ENCODE data around the gene FKBP6. TPM values are rescaled to one million over a fixed set of nuclear protein-coding genes. Genes with fewer than 3 reads are reported as not detected.
"Not testable (repeated sequence)": the region's sequence is repeated elsewhere in the genome, so short reads cannot be mapped to it uniquely, and the experiment has no call there.

Gene FKBP6
- total and polyA plus RNA-seq, 3 donors from 2014 or later, result 45.4 to 148 (median 60.9) TPM

DNA sequence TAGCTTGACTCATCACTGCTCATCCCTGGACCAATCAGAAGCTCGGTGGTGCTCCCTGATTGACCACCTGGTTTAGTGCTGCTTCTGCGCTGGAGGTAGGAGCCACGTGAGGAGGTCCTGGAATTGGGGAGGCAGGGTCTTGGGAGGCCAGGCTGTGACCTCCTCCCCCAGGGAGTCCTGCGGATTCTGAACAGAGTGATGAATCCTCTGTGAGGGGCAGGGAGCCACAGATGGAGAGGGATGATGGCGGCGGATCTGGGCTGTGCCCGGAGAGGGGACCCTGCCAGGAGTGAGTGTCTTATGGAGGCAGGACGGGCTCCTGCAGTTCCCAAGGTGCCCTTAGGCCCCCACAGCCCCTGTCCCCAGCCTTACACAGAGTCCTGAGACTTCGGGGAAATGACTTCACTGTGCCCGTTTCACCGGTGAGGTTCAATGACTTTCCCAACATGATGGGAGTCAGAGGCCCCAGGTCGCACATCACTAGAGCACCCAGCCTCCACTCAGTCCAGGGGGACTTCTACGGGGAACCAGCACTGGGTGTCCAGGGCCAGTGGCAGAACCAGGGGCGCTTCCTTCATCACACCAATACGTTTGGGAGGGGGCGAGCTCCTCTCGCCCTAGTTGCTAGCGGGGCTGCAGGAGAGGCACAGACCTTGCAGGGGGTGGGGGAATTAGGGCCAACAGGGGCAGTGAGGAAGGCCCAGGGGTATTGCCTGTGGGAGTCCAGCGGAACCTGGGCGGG, 48.9 kb downstream of the FKBP6 start:
- H3K9me3 ChIP-seq, result no peaks in the 10 kb centered on the region
- 59 to 85% methylated on average over 10 to 20 of the region's 20 CpGs for WGBS, 2 donors

DNA sequence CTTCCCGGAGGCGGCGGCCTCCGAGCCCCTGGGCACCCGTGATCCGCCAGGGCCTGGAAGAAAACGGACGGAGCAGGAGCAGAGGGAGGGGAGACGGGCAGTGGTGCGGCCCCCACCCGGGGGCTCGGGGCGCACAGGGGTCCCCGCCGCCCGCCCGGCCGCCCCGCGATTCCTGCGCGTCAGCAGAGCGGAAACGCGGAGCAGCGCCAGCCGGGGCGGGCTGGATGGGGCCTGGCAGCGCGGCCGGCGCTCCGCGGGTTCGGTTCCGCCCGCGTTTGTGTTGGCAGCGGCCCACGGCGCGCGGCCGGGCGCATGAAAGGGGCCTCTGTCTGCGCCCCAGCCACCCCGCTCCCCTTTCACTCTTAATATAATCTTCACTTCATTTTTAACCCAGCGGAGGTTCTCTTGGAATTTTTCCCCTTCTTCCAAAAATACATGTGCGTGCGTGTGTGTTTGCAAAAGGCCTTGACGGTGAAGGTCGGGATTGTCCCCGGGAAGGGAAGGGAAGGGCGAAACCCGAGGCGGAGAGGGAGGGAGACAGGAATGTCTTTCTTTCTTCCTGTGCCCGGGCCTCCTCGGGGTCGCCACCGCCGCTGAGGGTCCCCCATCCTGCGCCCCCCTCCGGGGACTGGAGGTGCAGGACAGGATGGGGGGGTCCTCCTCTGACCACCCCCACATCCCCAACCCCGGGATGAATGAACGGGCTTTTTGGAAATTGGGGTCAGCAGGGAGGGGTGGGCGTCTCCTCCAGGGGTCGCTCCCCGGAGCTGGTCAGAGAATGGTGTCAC, 49.6 kb downstream of the FKBP6 start:
- DNase-seq; H3K9me3 ChIP-seq; H3K27ac ChIP-seq; intact Hi-C loops (cut with DNase I; ENCODE audit: low total_unique reads); H3K4me1 ChIP-seq; H3K27me3 ChIP-seq; H3K36me3 ChIP-seq (ENCODE audit: low read depth, missing control alignments); H3K4me3 ChIP-seq: not testable (repeated sequence)
- 2 to 3% methylated on average over 27 to 57 of the region's 68 CpGs for WGBS, 2 donors

More for the DNA sequence above, 48.9 kb downstream of the FKBP6 start:
- TF ChIP-seq, protein P1, sequence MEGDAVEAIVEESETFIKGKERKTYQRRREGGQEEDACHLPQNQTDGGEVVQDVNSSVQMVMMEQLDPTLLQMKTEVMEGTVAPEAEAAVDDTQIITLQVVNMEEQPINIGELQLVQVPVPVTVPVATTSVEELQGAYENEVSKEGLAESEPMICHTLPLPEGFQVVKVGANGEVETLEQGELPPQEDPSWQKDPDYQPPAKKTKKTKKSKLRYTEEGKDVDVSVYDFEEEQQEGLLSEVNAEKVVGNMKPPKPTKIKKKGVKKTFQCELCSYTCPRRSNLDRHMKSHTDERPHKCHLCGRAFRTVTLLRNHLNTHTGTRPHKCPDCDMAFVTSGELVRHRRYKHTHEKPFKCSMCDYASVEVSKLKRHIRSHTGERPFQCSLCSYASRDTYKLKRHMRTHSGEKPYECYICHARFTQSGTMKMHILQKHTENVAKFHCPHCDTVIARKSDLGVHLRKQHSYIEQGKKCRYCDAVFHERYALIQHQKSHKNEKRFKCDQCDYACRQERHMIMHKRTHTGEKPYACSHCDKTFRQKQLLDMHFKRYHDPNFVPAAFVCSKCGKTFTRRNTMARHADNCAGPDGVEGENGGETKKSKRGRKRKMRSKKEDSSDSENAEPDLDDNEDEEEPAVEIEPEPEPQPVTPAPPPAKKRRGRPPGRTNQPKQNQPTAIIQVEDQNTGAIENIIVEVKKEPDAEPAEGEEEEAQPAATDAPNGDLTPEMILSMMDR (IDR thresholded peaks at IDR 0.05), result no peak
- no peak for TF ChIP-seq POLR2A (IDR thresholded peaks at IDR 0.05)
- no peak overlapping the region for H3K4me3 ChIP-seq
- DNase-seq, result no peak
- intact Hi-C loops (cut with DNase I; ENCODE audit: low total_unique reads), result no loop called here
- no peak overlapping the region for H3K27ac ChIP-seq
- H3K4me1 ChIP-seq, result no peaks in the 10 kb centered on the region
- no peaks in the 10 kb centered on the region for H3K36me3 ChIP-seq (ENCODE audit: low read depth, missing control alignments)
- H3K27me3 ChIP-seq, result no peaks in the 10 kb centered on the region

DNA sequence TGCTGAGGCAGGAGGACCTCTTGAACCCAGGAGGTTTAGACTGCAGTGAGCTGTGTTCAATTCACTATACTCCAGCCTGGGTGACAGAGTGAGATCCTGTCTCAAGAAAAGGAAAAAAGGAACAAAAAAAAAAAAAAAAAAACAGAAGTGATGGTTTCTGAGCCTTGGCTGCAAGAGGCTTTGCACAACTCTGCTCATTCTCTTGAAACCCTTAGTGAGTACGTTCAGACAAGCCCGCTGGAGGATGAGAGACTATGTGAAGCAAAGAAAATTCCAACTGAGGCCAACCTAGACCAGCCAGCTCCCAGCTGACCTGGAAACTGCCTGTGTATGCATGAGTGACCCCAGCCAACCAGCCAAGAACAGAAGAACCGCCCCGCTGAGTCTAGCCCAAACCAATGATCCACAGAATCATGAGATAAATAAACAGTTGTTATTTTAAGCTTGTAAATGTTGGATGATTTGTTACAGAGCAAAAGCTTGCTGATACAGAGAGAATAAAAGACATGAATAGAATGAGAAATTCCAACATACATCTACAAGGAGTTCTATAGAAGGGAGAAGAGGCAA, 55.1 kb downstream of the FKBP6 start:
- H3K4me3 ChIP-seq, result no peak overlapping the region
- 88 to 89% methylated on average over 4 of the region's 4 CpGs for WGBS, 2 donors

DNA sequence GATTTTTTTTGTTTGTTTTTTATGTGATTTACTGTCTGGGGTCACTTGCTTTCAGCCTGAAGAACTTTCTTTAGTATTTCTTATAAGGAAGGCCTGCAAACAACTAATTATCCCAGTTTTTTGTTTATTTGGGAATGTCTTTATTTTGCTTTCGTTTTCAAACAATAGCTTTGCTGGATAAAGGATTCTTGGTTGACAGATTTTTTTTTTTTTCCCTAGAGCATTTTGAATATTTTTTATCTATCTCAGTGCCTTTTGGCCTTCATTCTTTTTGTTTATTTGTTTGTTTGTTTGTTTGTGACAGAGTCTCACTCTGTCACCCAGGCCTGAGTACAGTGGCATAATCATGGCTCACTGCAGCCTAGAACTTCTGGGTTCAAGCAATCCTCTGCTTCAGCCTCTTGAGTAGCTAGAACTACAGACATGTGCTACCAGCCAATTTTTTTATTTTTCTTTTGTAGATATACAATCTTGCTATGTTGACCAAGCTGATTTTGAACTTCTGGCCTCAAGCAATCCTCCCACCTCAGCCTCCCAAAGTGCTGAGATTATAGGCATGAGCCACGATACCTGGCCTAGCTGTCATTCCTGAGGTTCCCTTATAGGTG, 59.4 kb downstream of the FKBP6 start:
- no peaks in the 10 kb centered on the region for H3K27me3 ChIP-seq
- no peaks in the 10 kb centered on the region for H3K9me3 ChIP-seq
- H3K27ac ChIP-seq, result no peak overlapping the region
- intact Hi-C loops (cut with DNase I; ENCODE audit: low total_unique reads), result no loop called here
- TF ChIP-seq, protein P1 (IDR thresholded peaks at IDR 0.05), result no peak
- TF ChIP-seq POLR2A (IDR thresholded peaks at IDR 0.05), result no peak
- no peaks in the 10 kb centered on the region for H3K4me1 ChIP-seq
- 82 to 83% methylated on average over 2 of the region's 2 CpGs for WGBS, 2 donors
- DNase-seq, result no peak
- H3K36me3 ChIP-seq (ENCODE audit: low read depth, missing control alignments), result no peaks in the 10 kb centered on the region
- no peak overlapping the region for H3K4me3 ChIP-seq

More for the DNA sequence above, 55.1 kb downstream of the FKBP6 start:
- TF ChIP-seq POLR2A (IDR thresholded peaks at IDR 0.05), result no peak
- TF ChIP-seq, protein P1 (IDR thresholded peaks at IDR 0.05), result no peak
- intact Hi-C loops (cut with DNase I; ENCODE audit: low total_unique reads), result no loop called here
- Histone ChIP-seq H3K27ac (no peak overlapping the region), H3K9me3 (no peaks in the 10 kb centered on the region), H3K36me3 (ENCODE audit: low read depth, missing control alignments) (no peaks in the 10 kb centered on the region), H3K4me1 (no peaks in the 10 kb centered on the region), H3K27me3 (no peaks in the 10 kb centered on the region)
- DNase-seq, result no peak

DNA sequence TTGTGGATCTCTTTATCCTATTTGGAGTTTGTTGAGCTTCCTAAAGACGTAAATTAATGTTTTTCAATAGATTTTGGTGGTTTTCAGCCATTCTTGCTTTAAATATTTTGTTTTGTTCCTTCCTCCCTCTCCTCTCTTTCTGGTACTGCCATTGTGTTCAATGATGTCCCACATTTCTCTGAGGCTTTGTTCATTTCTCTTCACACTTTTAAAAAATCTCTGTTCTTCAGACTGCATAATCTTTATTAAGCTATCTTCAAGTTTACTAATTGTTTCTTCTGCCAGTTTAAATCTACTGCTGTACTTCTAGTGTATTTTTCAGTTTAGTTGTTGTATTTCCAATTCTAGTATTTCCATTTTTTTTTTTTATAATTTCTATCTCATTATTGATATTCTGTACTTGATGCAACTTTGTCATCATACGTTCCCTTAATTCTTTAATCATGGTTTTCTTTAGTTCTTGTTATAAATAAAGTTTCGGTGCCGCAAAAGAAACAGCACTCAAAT, 60.0 kb downstream of the FKBP6 start:
- Histone ChIP-seq H3K9me3 (no peaks in the 10 kb centered on the region), H3K4me3 (no peak overlapping the region), H3K27me3 (no peaks in the 10 kb centered on the region), H3K4me1 (no peaks in the 10 kb centered on the region), H3K36me3 (ENCODE audit: low read depth, missing control alignments) (no peaks in the 10 kb centered on the region), H3K27ac (no peak overlapping the region)
- TF ChIP-seq, protein P1 (IDR thresholded peaks at IDR 0.05), result no peak
- TF ChIP-seq POLR2A (IDR thresholded peaks at IDR 0.05), result no peak
- intact Hi-C loops (cut with DNase I; ENCODE audit: low total_unique reads), result no loop called here
- 89 to 90% methylated on average over 4 of the region's 4 CpGs for WGBS, 2 donors
- DNase-seq, result no peak
